SK-N-SH (cell line): ENCODE data around the gene ASXL2. TPM values are rescaled to one million over a fixed set of nuclear protein-coding genes. Genes with fewer than 3 reads are reported as not detected.

Experiments
- CTCF ChIA-PET: fragments of 300-600, 350-600 bp; formaldehyde crosslinking; extraction: SDS; loops from one replicate; lab custom pipeline; 2021; lab: Yijun Ruan, JAX
- POLR2A ChIA-PET: fragments of 350-600 bp; sonication (Branson Sonifier 250); formaldehyde crosslinking; extraction: SDS; loops from one replicate; lab custom pipeline; 2020; ENCODE audit warnings: antibody characterized with exemption, inconsistent platforms; lab: Yijun Ruan, JAX
- DNase-seq: peaks from one replicate; pipeline ENCODE4 v3.0.0; 2012
- H2AFZ ChIP-seq: fragments of 200-600 bp; sonication (generic); 2 replicates; pipeline ENCODE4 v1.8.1; 2016; ENCODE audit warnings: antibody characterized with exemption, mild to moderate bottlenecking, low read depth
- H3F3A ChIP-seq: fragments of 200-600 bp; sonication (generic); replicated peaks from 2 replicates; pipeline ENCODE3; 2016; ENCODE audit warnings: antibody characterized with exemption, mild to moderate bottlenecking; ENCODE audit not compliant: insufficient read depth
- H3K27ac ChIP-seq, 2 experiments: fragments of 200-500 bp in 1 of 2; fragments of 200-600 bp in 1 of 2; sonication (Bioruptor generic) in 1 of 2; sonication (generic), shearing (Covaris generic) in 1 of 2; 2 replicates each; pipeline versions ENCODE4 v1.5.1 to v1.6.1; 2014 to 2016; ENCODE audit warnings: low read depth in 2 of 2, inconsistent platforms in 1 of 2, low read length in 1 of 2, mild to moderate bottlenecking in 1 of 2, mixed read lengths in 1 of 2
- H3K27me3 ChIP-seq: fragments of 200-600 bp; sonication (generic), shearing (Covaris generic); 2 replicates; pipeline ENCODE4 v1.6.1; 2016; ENCODE audit warnings: mixed run types; ENCODE audit not compliant: insufficient read depth
- H3K36me3 ChIP-seq, 2 experiments: fragments of 200-500 bp in 1 of 2; fragments of 200-600 bp in 1 of 2; sonication (Bioruptor generic) in 1 of 2; sonication (generic) in 1 of 2; replicated peaks in 1 of 2; 2 replicates each; pipeline versions ENCODE3 to v1.5.1; 2014 to 2016; ENCODE audit warnings: low read length in 1 of 2, mild to moderate bottlenecking in 1 of 2; ENCODE audit not compliant: insufficient read depth in 2 of 2, control insufficient read depth in 1 of 2
- H3K4me1 ChIP-seq, 2 experiments: fragments of 200-500 bp in 1 of 2; fragments of 200-600 bp in 1 of 2; sonication (Bioruptor generic) in 1 of 2; sonication (generic), shearing (Covaris generic) in 1 of 2; 2 replicates each; pipeline versions ENCODE4 v1.5.1 to v1.6.1; 2014 to 2016; ENCODE audit warnings: low read depth in 1 of 2, low read length in 1 of 2, mixed run types in 1 of 2; ENCODE audit not compliant: insufficient read depth in 2 of 2, control insufficient read depth in 1 of 2
- H3K4me2 ChIP-seq: fragments of 200-600 bp; sonication (generic), shearing (Covaris generic); 2 replicates; pipeline ENCODE4 v1.6.1; 2017; ENCODE audit warnings: mixed run types
- H3K4me3 ChIP-seq, 2 experiments: fragments of 200-500 bp in 1 of 2; fragments of 200-600 bp in 1 of 2; sonication (Bioruptor generic) in 1 of 2; sonication (generic), shearing (Covaris generic) in 1 of 2; 2 replicates each; pipeline versions ENCODE4 v1.5.1 to v1.8.1; 2014 to 2016; ENCODE audit warnings: low read depth in 2 of 2, inconsistent platforms in 1 of 2, low read length in 1 of 2, mild to moderate bottlenecking in 1 of 2, mixed read lengths in 1 of 2, moderate library complexity in 1 of 2
- H3K79me2 ChIP-seq: fragments of 200-600 bp; sonication (generic); 2 replicates; pipeline ENCODE4 v1.8.1; 2017; ENCODE audit warnings: mild to moderate bottlenecking; ENCODE audit not compliant: insufficient read depth
- H3K9ac ChIP-seq: fragments of 200-600 bp; sonication (generic); 2 replicates; pipeline ENCODE4 v1.6.1; 2017; ENCODE audit warnings: mixed run types
- H3K9me2 ChIP-seq: fragments of 200-600 bp; sonication (generic); 2 replicates; pipeline ENCODE4 v1.6.1; 2017; ENCODE audit warnings: mixed run types
- H3K9me3 ChIP-seq: fragments of 200-600 bp; sonication (generic); 2 replicates; pipeline ENCODE4 v1.6.1; 2017; ENCODE audit warnings: mixed run types, mild to moderate bottlenecking, moderate library complexity
- H4K20me1 ChIP-seq: fragments of 200-600 bp; sonication (generic); 2 replicates; pipeline ENCODE4 v1.6.1; 2017; ENCODE audit warnings: mild to moderate bottlenecking, mixed run types; ENCODE audit not compliant: insufficient read depth
- CHD2 ChIP-seq: fragments of 150-350 bp; IDR thresholded peaks from 2 replicates; pipeline ENCODE4 v1.6.1; 2018; ENCODE audit warnings: low read length; ENCODE audit not compliant: partially characterized antibody
- CTCF ChIP-seq: fragments of 200-600 bp; sonication (generic); IDR thresholded peaks from 2 replicates; pipeline ENCODE4 v1.6.1; 2017; ENCODE audit warnings: antibody characterized with exemption, mild to moderate bottlenecking, moderate library complexity
- EZH2phosphoT487 ChIP-seq: fragments of 200-600 bp; sonication (generic); IDR thresholded peaks from 2 replicates; pipeline ENCODE4 v1.6.1; 2017; ENCODE audit warnings: low read depth, mixed run types, mild to moderate bottlenecking, antibody characterized with exemption, moderate library complexity, borderline replicate concordance
- FOSL2 ChIP-seq: IDR thresholded peaks from 2 replicates; pipeline ENCODE4 v1.4.0; 2012; ENCODE audit warnings: low read depth, mild to moderate bottlenecking, moderate library complexity, borderline replicate concordance
- GABPA ChIP-seq: IDR thresholded peaks from 2 replicates; pipeline ENCODE4 v1.4.0; 2012; ENCODE audit warnings: low read depth, mild to moderate bottlenecking
- GATA2 ChIP-seq: sonication (generic); formaldehyde crosslinking; IDR thresholded peaks from 2 replicates; pipeline ENCODE4 v1.5.0; 2020; ENCODE audit warnings: mild to moderate bottlenecking, missing genetic modification reagents
- JUND ChIP-seq: IDR thresholded peaks from 2 replicates; pipeline ENCODE4 v1.4.0; 2012
- MXI1 ChIP-seq: IDR thresholded peaks from 2 replicates; pipeline ENCODE4 v1.6.1; 2012; ENCODE audit warnings: mild to moderate bottlenecking, low read depth, low read length, improper control_type of control experiment
- NRF1 ChIP-seq: IDR thresholded peaks from 2 replicates; pipeline ENCODE4 v1.6.1; 2012; ENCODE audit warnings: low read depth, mild to moderate bottlenecking, low read length
- POLR2AphosphoS5 ChIP-seq: IDR thresholded peaks from 2 replicates; pipeline ENCODE4 v1.6.1; 2012; ENCODE audit warnings: low read depth, low read length
- RCOR1 ChIP-seq: fragments of 150-350 bp; IDR thresholded peaks from 2 replicates; pipeline ENCODE4 v1.6.1; 2017; ENCODE audit warnings: antibody characterized with exemption, low read length
- RXRA ChIP-seq: IDR thresholded peaks from 2 replicates; pipeline ENCODE4 v1.4.0; 2012; ENCODE audit warnings: low read depth, mild to moderate bottlenecking, borderline replicate concordance
- SIN3A ChIP-seq: IDR thresholded peaks from 2 replicates; pipeline ENCODE4 v1.6.1; 2012; ENCODE audit warnings: low read depth, mild to moderate bottlenecking, low read length, moderate library complexity, borderline replicate concordance
- SMC3 ChIP-seq: IDR thresholded peaks from 2 replicates; pipeline ENCODE4 v1.6.1; 2012; ENCODE audit warnings: low read depth, low read length, improper control_type of control experiment
- USF1 ChIP-seq: IDR thresholded peaks from 2 replicates; pipeline ENCODE4 v1.4.0; 2012; ENCODE audit warnings: low read depth, borderline replicate concordance
- USF2 ChIP-seq: fragments of 150-350 bp; IDR thresholded peaks from 2 replicates; pipeline ENCODE4 v1.6.1; 2017; ENCODE audit warnings: antibody characterized with exemption, low read length, low read depth, borderline replicate concordance
- YY1 ChIP-seq: IDR thresholded peaks from 2 replicates; pipeline ENCODE4 v1.4.0; 2012; ENCODE audit warnings: low read depth, mild to moderate bottlenecking
- WGBS: methylation state at CpG from one replicate; pipeline ENCODE4 v1.1.6; 2017; ENCODE audit warnings: low lambda C conversion rate; 5-methylcytosine and 5-hydroxymethylcytosine counted together
- polyA plus RNA-seq, 3 experiments: library from polyadenylated mRNA; depleted of rRNA; stranded (reverse); fragments of >200 nt; gene quantifications; 2 replicates each; pipeline ENCODE4 v1.2.3, GENCODE V29; 2012

Gene ASXL2
- polyA plus RNA-seq, 1 of the 3 experiments (the other 2 are of a cell fraction), result 4.8 TPM

- Histone ChIP-seq H2AFZ (no peak overlapping the region), H3K4me2 (no peak overlapping the region), H4K20me1 (no peaks in the 10 kb centered on the region), H3K4me3 (no peak overlapping the region), H3K4me1 (peaks cover 0 to 4% of the 10 kb centered on the region in 2 experiments; a peak in 1 of 4 replicates), H3K9ac (no peak overlapping the region), H3K27ac (no peak overlapping the region), H3K79me2 (no peaks in the 10 kb centered on the region), H3F3A (no peaks in the 10 kb centered on the region), H3K9me3 (no peaks in the 10 kb centered on the region), H3K9me2 (no peaks in the 10 kb centered on the region), H3K36me3 (no peaks in the 10 kb centered on the region), H3K27me3 (no peaks in the 10 kb centered on the region)
- no peak for TF ChIP-seq EZH2phosphoT487
- TF ChIP-seq JUND, result no peak
- TF ChIP-seq SMC3, result no peak
- TF ChIP-seq SIN3A, result no peak
- no peak for TF ChIP-seq YY1
- no peak for TF ChIP-seq FOSL2
- TF ChIP-seq GATA2, result no peak
- TF ChIP-seq MXI1, result no peak
- TF ChIP-seq RXRA, result no peak
- no peak for TF ChIP-seq GABPA
- no peak for TF ChIP-seq RCOR1
- no peak for TF ChIP-seq USF2
- TF ChIP-seq USF1, result no peak
- CTCF ChIA-PET, result no interaction called here
- DNase-seq, result no peak
- 86% methylated on average over 11 of the region's 11 CpGs for WGBS
- POLR2A ChIA-PET, result interaction anchor here (1.5 kb wide), 1 partner anchor 21 kb away, joined by 5 read pairs; the partner anchor contains the start of gene ASXL2
Measured at GRCh38 chr2:25899404-25899970, 21.2 kb upstream of the ASXL2 start.

GRCh38 chr2:25897506-25897905, 19.2 kb upstream of the ASXL2 start:
- WGBS, result 79% methylated on average over 4 of the region's 4 CpGs

More at GRCh38 chr2:25897506-25897905, 19.2 kb upstream of the ASXL2 start:
- Histone ChIP-seq H3K9me3 (no peaks in the 10 kb centered on the region), H3K9me2 (no peaks in the 10 kb centered on the region), H3K4me3 (no peak overlapping the region), H3K27ac (no peak overlapping the region), H3F3A (no peaks in the 10 kb centered on the region), H4K20me1 (no peaks in the 10 kb centered on the region), H3K79me2 (no peaks in the 10 kb centered on the region), H3K4me1 (peaks cover 0 to 4% of the 10 kb centered on the region in 2 experiments; a peak in 1 of 4 replicates), H3K27me3 (no peaks in the 10 kb centered on the region), H2AFZ (no peak overlapping the region), H3K36me3 (no peaks in the 10 kb centered on the region), H3K4me2 (no peak overlapping the region), H3K9ac (no peak overlapping the region)
- no peak for TF ChIP-seq NRF1
- no peak for TF ChIP-seq POLR2AphosphoS5
- no peak for TF ChIP-seq CHD2
- TF ChIP-seq YY1, result no peak
- no peak for TF ChIP-seq CTCF
- TF ChIP-seq USF2, result no peak
- ChIA-PET CTCF (no interaction called here), POLR2A (no interaction called here)
- DNase-seq, result no peak
